GM12865 (cell line): ENCODE measurements around the gene TTC39C.

ENCODE experiments used
- DNase-seq: peaks from one replicate; pipeline ENCODE4 v3.0.0; 2010; ENCODE audit warnings: low read depth
- H3K4me3 ChIP-seq: 2 replicates; pipeline ENCODE4 v1.5.1; 2011; ENCODE audit warnings: mild to moderate bottlenecking, low read depth, low read length, control low read depth
- TF ChIP-seq, protein P1 (sequence below): IDR thresholded peaks from 2 replicates; pipeline ENCODE4 v1.5.1; 2011; ENCODE audit warnings: low read length, control low read depth, low read depth, inconsistent platforms; ENCODE audit not compliant: insufficient read depth; ENCODE audit errors: missing control alignments

Gene TTC39C

GRCh38 chr18:24014062-24014985 is at the start of gene TTC39C:
Gene TTC39C, plus strand, starts transcription at chr18:24014754. Its CDS starts 118 bp downstream, at chr18:24014872.
- H3K4me3 ChIP-seq = peak within 1 kb of the TSS; percentile 61
- DNase-seq = peak; percentile 85
- TF ChIP-seq, protein P1, sequence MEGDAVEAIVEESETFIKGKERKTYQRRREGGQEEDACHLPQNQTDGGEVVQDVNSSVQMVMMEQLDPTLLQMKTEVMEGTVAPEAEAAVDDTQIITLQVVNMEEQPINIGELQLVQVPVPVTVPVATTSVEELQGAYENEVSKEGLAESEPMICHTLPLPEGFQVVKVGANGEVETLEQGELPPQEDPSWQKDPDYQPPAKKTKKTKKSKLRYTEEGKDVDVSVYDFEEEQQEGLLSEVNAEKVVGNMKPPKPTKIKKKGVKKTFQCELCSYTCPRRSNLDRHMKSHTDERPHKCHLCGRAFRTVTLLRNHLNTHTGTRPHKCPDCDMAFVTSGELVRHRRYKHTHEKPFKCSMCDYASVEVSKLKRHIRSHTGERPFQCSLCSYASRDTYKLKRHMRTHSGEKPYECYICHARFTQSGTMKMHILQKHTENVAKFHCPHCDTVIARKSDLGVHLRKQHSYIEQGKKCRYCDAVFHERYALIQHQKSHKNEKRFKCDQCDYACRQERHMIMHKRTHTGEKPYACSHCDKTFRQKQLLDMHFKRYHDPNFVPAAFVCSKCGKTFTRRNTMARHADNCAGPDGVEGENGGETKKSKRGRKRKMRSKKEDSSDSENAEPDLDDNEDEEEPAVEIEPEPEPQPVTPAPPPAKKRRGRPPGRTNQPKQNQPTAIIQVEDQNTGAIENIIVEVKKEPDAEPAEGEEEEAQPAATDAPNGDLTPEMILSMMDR = no peak

GRCh38 chr18:23966909-23967308 is 47.6 kb upstream of the TTC39C start:
- TF ChIP-seq, protein P1 = no peak
- DNase-seq = no peak

DNA sequence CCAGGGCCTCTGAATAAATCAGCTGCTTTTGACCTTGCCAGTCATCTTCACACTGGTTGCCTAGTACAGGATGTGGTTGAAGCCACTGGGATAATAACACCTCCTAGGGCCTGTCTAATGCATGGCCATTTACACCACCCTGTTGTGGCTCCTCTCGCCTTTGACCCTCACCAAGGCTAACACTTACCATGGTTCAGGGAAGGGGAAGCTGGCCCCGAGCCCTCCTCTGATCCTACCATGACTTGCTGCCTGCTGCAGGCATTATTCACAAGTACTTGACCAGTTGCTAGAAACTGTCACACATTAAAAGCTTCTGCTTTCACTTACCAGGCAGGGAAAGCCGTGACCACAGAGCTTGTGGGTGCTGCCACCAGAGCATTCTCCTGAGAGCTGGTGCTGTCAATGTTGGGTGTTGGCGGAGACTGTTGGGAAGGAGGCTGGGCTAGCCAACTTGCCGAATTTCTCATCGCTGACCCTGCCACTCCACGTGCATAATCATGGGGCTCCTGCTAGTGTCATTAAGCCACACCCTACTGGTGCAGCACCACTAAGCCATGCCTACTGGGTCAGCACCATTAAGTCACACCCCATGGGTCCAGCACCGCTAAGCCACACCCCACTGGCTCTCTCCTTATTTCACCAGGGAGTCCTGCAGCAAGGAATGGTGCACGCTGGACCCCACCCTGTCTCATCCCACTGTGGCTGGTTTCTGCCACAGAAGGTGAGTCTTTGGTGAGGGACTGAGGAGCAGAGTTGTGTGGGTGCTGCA is 47.0 kb upstream of the TTC39C start:
- TF ChIP-seq, protein P1 = no peak
- no peak overlapping the region for H3K4me3 ChIP-seq
- DNase-seq = peak; percentile 63

More at GRCh38 chr18:23966909-23967308, 47.6 kb upstream of the TTC39C start:
- H3K4me3 ChIP-seq = no peak overlapping the region

GRCh38 chr18:23968638-23969604 is 45.6 kb upstream of the TTC39C start:
- DNase-seq = no peak
- H3K4me3 ChIP-seq = no peak overlapping the region
- TF ChIP-seq, protein P1 = no peak

GRCh38 chr18:23969664-23970063 is 44.9 kb upstream of the TTC39C start:
- H3K4me3 ChIP-seq = no peak overlapping the region
- TF ChIP-seq, protein P1 = no peak
- no peak for DNase-seq
